ENCODE results near the gene IER3.
"Not testable (repeated sequence)": the region's sequence is repeated elsewhere in the genome, so short reads cannot be mapped to it uniquely, and the experiment has no call there.

The IER3 gene

DNA sequence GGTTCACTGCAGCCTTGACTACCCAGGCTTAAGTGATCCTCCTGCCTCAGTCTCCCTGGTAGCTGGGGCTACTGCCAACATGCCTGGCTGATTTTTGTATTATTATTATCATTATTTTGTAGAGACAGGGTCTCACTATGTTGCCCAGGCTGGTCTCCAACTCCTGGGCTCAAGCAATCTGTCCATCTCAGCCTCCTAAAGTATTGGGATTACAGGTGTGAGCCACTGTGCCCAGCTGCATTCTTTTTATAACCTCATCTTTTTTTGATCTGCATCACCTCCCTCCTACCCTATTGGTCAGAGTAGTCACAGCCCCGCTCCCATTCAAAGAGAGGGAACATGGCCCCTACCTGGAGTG lies 23.6 kb upstream of the IER3 start:
- DNase-seq = no peak

DNA sequence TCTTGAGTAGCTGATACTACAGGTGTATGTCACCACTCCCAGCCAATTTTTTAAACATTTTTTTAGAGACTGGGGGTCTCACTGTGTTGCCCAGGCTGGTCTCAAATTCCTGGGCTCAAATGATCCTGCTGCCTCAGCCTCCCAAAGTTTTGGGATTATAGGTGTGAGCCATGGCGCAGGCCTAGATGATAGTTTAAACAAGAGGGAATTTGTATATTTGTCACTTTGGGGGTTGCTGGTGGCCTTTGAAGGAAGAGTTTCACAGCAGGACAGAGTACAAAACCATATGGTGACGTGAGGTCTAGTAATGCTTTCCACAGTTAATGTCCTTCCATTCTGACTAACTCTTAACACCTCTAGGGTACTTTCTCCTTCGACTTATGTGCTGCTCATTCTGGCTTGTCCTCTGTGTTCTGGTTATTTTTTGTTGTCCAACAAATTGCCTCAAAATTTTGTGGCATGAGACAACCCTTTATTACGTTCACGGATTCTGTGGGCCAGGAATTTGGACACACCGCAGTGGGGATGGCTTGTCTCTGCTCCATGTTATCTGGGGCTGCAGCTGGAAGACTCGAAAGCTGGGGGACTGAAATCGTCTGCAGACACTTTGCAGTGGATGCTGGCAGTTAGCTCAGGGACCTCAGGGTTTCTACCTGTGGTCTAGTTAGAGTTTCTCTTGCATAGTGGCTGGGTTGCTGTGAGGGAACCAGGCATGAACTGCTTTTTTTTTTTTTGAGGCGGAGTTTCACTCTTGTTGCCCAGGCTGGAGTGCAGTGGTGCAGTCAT lies 23.0 kb upstream of the IER3 start:
- no peak for DNase-seq

DNA sequence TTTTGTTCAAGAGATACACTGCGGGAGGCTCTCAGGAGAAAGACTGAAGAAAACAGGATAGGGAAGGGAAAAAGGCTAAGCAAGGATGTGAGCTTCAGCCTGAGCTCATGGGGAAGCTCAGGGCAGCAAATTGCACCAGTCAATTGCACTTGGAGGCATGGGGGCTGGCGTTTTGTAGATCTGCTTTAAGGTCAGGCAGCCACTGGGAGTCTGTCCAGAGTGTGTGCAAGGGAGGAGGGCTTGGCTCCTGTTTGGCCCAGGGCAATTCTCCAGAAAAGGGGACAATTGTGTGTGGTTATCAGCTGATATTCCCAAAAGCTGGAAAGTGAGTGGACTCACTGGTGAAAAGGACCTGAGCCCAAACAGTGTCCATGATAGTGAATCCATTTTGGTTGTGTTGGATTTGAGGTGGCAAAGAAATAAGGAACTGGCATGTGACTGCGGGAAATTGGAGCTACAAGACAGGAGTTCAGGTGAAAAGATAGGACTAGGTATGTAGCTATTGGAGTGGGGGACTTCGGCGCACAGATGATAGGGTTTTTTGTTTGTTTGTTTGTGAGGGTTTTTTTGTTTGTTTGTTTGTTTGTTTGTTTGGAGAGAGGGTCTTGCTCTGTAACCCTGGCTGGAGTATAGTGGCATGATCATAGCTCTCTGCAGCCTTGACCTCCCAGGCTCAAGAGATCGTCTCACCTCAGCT lies 22.3 kb upstream of the IER3 start:
- no peak for DNase-seq

DNA sequence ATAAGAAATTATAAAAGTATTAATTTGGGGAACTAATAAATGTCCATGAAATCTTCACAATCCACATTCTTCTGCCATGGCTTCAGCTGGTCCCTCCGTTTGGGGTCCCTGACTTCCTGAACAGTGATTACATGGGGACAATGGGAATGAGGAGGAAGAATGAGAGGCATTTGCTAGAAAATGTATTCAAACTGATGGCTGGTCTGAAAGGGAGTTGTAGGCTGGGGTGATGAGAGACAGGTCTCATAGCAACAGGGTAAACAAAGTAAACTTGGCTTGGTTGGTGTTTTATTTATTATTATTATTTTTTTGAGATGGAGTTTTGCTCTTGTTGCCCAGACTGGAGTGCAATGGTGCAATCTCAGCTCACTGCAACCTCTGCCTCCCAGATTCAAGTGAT lies 21.1 kb upstream of the IER3 start:
- not testable (repeated sequence) for DNase-seq

DNA sequence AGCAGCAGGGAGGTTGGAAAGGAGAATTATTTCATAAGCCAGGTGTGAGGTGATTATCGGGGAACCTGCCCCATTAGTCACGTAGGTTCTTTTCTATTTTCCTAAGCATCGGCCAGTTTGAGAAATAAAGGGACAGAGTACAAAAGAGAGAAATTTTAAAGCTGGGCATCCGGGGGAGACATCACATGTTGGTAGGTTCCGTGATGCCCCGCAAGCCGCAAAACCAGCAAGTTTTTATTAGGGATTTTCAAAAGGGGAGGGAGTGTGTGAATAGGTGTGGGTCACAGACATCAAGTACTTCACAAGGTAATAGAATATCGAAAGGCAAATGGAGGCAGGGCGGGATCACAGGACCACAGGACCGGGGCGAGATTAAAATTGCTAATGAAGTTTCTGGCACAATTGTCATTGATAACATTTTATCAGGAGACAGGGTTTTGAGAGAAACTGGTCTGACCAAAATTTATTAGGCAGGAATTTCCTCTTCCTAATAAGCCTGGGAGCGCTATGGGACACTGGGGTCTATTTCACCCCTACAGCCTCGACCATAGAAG lies 20.2 kb upstream of the IER3 start:
- DNase-seq = not testable (repeated sequence)

DNA sequence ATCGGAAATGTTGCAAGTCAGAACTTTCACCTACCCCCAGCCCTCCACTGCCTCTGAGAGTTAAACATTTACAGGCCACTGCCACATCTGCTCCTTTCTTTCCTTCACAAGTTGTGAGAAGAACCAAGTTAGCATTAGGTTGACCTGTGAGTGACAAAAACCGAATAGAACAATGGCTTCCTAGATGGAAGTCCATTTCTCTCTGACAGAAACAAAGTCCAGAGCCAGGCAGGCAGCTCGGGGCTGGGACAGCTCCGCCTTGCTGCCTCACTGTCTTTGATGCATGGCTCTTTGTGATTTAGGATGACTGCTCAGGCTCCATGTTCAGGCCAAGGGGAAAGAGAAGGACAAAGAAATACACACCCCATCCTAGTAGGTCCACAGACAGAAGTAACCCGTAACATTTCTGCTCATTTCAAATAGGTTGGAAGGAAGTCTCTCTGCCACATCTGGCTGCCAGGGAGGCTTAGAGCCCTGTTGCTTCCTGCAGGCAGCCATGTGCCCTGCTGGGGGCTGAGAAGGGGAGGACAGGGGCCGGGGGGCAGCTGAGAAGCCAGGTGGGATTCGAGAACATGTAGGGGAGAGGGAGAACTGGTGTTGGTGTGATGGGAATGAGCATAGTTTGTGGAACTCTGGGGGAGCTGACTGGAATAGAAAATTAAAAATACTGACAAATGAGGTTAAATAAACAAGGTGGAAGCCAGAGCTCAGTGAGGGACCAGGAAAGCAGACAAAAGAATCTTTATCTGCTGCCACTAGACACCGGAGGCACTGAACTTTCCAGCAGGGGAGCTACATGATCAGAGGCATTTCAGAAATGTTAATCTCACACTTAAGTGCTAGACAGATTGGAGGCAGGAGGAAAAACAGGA lies 19.5 kb upstream of the IER3 start:
- no peak for DNase-seq

DNA sequence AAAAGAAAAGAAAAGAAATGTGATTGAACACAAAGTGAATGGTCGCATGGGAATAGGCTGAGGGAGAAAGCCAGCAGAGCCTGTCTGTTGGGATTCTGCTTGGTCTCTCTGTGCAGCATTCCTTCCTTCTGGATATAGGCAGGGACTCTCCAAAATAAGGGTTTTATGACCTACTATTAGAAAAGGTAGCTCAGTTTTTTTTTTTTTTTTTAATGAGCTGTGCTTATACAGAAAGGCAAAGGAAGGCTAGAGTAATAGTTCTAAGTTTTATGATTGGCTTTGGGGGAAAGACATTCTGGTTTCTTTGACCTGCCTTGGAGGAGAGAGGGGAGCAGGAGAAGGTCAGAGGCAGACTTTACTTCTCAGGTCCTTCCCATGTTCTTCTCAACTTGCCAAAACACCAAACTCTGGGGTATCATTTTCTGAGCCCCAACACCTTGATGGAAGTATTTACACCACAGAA lies 18.8 kb upstream of the IER3 start:
- no peak for DNase-seq

DNA sequence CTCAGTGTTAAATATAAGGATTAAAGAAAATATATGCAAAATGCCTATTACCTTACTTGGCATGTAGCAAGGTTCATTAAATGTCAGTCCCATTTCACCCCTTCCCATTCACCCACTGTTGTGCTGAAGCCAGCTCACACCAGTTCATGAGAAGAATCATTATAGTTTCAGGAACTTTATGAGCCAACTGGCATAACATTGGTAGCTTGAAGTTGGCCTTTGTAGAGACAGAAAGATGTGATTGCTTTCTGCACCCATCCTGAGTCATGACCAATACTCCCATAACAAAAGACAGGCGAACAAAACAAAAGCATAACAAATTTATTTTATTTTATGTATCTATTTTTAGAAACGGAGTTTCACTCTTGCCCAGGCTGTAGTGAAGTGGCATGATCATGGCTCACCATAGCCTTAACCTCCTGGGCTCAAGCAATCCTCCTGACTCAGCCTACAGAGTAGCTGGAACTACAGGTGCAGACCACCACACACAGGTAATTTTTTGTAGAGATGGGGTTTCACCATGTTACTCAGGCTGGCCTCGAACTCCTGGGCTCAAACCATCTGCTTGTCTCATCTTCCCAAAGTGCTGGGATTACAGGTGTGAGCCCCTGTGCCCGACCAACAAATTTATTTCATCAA lies 17.6 kb upstream of the IER3 start:
- no peak for DNase-seq

DNA sequence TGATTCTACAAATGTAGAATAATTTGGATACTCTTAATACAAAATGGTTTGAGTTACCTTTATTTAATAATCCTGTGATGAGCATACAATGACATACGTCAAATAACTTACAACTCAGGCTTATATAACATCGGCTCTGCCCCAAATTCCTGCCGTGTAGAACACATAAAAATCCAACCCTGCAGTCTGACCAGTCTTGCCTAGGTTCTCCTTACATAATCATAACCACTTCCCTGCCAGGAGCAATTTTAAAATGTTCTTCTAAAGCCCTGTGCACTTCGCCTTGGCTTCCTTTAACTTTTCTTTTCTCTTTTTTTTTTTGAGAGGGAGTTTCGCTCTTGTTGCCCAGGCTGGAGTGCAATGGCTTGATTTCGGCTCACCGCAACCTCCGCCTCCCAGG lies 16.2 kb upstream of the IER3 start:
- no peak for DNase-seq

DNA sequence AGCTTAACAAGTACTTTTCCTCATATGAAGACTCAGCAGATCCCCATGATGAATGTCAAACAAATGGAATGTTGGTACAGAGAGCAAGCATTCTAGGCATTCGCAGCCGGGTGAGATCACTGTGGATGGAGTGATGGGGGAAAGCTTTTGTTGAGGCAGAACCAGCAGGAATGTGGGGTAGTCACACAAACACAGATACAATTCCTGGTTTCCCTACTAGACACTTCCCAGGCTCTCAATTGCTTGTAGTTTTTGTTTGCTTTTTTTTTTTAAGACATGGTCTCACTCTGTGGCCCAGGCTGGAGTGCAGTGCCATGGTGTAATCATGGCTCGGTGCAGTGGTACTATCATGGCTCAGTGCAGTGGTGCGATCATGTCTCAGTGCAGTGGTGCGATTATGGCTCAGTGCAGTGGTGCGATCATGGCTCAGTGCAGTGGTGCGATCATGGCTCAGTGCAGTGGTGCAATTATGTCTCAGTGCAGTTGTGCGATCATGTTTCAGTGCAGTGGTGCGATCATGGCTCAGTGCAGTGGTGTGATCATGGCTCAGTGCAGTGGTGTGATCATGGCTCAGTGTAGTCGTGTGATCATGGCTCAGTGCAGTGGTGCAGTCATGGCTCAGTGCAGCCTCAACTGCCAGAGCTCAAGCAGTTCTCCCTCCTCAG lies 15.4 kb upstream of the IER3 start:
- DNase-seq = no peak

DNA sequence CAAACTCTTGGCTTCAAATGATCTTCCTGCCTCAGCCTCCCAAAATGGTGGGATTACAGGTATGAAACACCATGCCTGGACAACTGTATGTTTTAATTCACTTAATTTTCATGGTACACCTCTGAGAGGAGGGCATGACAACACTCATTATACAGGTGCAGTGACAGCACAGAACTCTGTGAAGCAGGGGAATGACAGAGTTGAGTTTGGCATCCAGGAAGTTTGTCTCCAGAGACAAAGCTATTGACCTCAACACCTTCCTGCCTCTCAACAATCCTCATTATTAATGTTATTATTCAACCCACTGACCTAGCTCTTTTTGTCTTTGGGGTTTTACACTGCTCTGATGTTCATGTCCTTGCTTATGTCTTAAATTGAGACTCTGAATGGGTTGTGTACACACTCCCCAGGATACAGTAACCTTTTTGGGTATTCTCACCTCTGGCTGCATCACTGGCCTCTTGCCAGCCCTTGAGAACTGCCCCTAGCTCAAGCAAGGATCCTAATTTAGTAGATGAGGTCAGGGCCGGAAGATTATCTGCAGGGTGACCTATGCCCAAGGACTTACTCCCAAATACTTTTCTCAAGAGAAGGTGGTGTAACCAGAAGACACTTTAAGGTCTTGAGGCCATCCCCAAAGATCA lies 13.0 kb upstream of the IER3 start:
- no peak for DNase-seq

DNA sequence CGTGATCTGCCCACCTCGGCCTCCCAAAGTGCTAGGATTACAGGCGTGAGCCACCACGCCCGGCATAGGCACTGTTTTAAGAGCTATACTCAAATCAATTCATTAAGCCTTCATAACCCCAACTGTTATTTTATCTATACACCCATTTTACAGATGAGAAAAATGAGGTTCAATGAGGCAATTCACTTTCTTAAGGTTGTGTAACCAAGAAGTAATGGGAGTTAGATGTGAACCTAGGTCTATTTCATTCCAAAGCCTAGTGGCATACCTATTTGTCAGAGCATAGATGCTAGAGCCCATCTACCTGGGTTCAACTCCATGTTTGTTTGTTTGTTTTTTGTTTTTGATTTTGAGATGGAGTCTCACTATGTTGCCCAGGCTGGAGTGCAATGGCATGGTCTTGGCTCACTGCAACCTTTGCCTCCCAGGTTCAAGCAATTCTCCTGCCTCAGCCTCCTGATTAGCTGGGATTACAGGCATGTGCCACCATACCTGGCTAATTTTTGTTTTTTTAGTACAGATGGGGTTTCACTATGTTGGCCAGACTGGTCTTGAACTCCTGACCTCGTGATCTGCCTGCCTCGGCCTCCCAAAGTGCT lies 12.2 kb upstream of the IER3 start:
- DNase-seq = not testable (repeated sequence)

DNA sequence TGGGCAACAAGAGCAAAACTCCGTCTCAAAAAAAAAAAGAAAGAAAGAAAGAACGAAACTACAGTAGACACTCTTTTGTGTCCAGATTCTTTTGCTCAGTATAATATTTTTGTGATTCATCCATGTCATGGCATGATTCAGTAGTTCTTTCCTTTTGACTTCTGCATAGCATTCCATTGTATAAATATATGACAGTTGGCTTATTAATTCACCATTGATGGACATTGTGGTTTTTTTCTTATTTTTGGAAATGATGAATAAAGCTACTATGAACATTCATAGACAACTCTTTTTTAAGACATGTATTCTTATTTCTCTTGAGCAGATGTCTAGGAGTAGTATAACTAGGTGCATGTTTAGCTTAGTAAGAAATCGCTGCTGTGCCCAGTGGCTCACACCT lies 10.3 kb upstream of the IER3 start:
- DNase-seq = no peak

DNA sequence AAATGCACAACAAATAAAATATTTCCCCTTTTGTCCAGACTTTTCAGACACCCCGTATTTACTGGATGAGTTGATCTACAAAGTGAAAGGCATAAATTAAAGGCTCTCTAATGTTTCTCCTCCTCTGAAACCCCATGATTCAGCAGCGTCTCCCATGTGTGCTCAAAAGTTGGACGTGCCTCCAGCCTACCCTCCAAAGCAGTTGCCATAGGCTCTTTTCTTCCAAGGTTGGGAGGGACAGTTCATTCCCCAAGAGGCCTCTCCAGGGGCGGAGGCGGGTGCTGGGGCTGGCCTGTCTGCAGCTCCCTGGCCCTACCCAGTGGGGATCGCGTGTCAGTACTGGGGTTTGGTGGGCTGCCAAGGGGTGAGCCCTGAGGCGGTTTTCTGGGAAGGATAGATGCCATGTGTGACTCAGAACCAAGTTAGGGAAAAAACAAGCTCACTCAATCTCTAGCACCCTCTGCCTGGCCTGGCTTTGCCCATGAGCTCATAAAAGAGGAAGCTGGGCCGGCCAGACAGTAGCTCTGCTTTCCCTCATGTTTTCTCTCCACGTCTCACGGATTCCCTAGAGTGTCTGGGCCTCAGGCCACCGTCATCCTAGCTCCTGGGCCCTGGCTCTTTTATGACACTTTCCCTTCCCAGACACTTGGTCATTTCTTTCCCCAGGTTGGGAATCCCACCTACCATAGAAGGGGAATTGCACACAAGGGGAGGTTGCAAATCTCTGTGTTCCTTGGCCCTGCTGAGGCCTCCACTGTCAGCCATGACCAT lies 8.0 kb upstream of the IER3 start:
- DNase-seq = no peak

DNA sequence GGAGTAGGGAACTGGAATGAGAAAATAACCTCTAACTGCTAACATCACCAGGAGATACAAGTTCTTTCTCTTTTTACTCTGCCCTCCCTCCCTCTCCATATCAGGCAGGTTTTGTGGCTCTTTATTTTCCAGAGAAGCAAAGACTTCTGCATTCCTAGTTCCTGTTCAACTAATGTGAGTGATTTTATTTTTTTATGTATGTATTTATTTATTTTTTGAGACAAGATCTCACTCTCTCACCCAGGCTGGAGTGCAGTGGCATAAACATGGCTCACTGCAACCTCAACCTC lies 6.0 kb upstream of the IER3 start:
- no peak for DNase-seq

DNA sequence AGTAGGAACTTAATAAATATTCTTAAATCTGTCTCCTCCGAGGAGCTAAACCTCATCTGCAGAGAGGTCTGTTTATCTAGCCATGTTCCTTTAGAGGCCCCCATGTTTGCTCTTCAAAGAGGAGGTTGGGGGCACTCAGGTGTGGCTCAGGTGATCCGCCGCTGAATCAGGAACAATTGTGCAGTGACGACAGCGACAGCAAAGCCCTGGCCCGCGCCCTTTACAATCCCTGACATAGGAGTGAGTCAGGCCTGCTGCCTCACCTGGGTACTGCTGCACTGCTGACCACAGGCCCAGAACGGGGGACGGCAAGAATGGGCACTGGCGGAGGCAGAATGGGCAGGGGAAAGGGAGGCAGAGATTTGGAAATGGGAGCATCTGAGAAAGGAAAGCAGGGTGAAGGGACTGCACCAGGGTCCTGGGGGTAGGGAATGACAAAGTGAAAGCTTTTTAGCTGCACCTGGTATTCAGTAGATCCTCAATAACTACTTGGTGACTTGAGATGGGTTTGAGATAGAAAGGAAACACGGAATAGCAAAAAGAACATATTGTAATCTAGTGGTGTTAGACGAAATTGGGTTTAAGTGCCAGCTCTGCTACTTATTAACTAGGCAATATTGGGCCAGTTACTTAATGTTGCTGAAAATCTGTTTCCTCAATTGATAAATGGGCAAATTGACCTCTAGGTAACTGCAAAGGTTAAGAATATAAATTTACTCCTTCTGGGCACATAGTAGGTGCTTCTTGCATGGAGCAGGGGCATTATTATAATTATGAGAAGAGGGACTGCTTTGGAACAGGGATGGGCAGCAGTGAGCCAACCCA lies 5.4 kb upstream of the IER3 start:
- DNase-seq = no peak

DNA sequence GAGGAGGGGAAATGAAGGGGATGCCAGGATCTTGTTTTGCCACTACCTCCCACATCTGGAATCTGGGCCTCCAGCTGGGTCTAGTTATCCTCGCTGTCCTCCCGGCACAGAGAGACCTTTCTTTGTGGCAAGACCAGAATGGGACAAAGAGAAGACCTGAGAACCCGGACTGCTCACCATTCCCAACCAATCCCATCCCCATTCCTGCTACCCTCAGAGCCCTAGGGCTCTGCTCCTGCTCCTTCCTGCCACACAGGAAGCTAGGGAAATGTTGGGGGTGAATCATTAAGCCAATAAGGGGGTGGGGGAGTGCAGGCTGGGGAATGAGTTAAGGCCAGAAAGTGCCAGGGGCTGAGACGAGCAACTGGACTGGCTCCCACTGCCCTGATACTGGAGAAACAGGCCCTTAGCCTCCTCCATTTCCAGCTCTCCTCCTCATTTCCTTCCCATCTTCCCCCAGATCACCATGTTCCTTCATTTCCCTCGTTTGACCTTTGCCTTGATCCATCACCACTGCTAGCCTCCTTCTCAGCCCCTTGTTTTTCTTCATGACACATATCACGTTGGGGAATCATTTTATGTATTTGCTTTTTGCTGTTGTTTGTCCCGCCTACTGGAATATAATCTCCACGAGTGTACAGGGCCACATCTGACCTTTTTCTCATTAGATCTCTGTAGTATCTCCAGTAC lies 4.6 kb upstream of the IER3 start:
- no peak for DNase-seq

DNA sequence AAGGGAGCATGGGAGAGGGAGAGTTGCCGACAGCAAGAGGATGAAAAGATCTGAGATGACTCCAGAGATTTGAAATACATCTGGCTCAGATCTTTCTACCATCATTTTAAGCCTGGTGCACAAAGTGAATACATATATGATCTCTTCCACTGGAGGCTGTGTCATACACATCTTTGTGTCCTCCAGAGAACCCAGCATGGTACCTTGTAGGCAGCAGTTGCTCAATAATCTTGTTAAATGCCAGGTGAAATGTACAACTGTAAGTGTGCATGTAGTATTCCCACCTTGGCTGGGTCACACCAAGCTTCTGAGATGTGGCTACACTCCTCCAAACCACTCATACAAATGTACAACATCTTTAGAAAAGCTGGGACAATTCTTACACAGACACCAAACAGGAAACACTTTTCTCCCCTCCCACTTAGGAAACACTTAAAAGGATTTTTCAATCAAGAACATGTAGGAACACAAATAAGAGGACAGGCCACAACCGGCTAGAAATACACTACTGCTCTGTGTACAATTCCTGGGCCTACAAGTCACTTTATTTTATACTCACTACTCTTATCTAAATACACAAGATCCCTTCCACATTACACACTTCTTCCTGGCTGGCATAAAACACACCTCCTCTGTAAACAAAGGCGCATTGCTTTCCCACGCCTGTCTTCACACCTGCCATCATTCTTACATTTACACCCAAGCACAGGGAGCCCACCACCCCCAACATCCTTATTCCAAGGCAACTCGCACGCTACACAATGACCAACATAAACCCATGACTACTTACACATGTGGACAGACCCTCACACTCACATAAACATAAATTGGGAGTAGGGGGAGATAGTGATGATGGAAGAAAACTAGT lies 3.8 kb upstream of the IER3 start:
- no peak for DNase-seq
